Adrenal gland (tissue), 12 donors: ENCODE results near the gene A1BG. TPM values are rescaled to one million over a fixed set of nuclear protein-coding genes. Genes with fewer than 3 reads are reported as not detected.
A peak's percentile ranks its signal among the peaks of the same experiment; 100 is the strongest.

Experiments used
- DNase-seq, 7 donors: peaks; one replicate each; pipeline ENCODE4 v3.0.0-alpha.2; 2019 to 2020
- H3K27ac ChIP-seq, 5 donors: fragments of 200-600 bp; sonication (generic) in 4 of 5; 1 replicate in 3 of 5; 2 replicates in 2 of 5; pipeline versions ENCODE4 v1.5.1 to v1.8.0; 2016 to 2020; ENCODE audit warnings: mild to moderate bottlenecking in 1 of 5
- H3K27me3 ChIP-seq: fragments of 200-600 bp; 2 replicates; pipeline ENCODE4 v1.8.0; 2021
- H3K36me3 ChIP-seq, 2 donors: fragments of 200-600 bp; replicated peaks in 1 of 2; 1 replicate in 1 of 2; 2 replicates in 1 of 2; pipeline versions ENCODE4 v1.5.1 to v1.8.0; 2018 to 2022
- H3K4me1 ChIP-seq, 2 donors: fragments of 200-600 bp; replicated peaks in 1 of 2; 1 replicate in 1 of 2; 2 replicates in 1 of 2; pipeline versions ENCODE4 v1.5.1 to v1.8.0; 2018 to 2021
- H3K4me3 ChIP-seq, 4 donors: fragments of 200-600 bp; sonication (generic) in 3 of 4; one replicate each; pipeline ENCODE4 v1.5.1; 2016 to 2018
- H3K9me3 ChIP-seq, 3 donors: fragments of 200-600 bp; sonication (generic) in 1 of 3; replicated peaks in 1 of 3; 1 replicate in 2 of 3; 2 replicates in 1 of 3; pipeline versions ENCODE4 v1.5.1 to v1.8.0; 2016 to 2021
- POLR2A ChIP-seq, 2 donors: fragments of 450-650 bp; IDR thresholded peaks; one replicate each; pipeline ENCODE4 v1.6.1; 2017; ENCODE audit warnings: antibody characterized with exemption in 2 of 2, mild to moderate bottlenecking in 2 of 2, moderate library complexity in 1 of 2
- WGBS, 4 donors: extraction: QIAGEN DNeasy Blood & Tissue Kit in 2 of 4; methylation state at CpG; one replicate each; pipeline versions ENCODE4 v1.1.5 to v1.1.7; 2013 to 2017; 5-methylcytosine and 5-hydroxymethylcytosine counted together
- intact Hi-C, 2 donors: fragments of 100-400 bp; cut with DNase I; formaldehyde crosslinking; loops; one replicate each; pipeline versions ENCODE4 v1.14.1 to v1.15.0; 2022 to 2023
- microRNA-seq, 3 donors: library from miRNA; unstranded; fragments of <30 nt; microRNA quantifications; one replicate each; pipeline ENCODE4, GENCODE V29; 2017 to 2020
- polyA plus RNA-seq, 3 donors: library from polyadenylated mRNA; stranded (reverse); fragments of 200-250 nt in 2 of 3; fragments of 350-450 nt in 1 of 3; fragmentation: Illumina TruSeq in 1 of 3; extraction: RNeasy Lipid Tissue Mini Kit (QIAGEN cat#74804) in 1 of 3; gene quantifications; one replicate each; pipeline ENCODE4 v1.2.3, GENCODE V29; 2013 to 2014
- small RNA-seq, 2 donors: library from RNA; depleted of rRNA; stranded (forward); fragments of <200 nt; gene quantifications; one replicate each; pipeline ENCODE3, GENCODE V24; 2016
- total RNA-seq, 9 donors: library from RNA; depleted of rRNA in 4 of 9; stranded (reverse); fragments of >200 nt in 4 of 9; fragments of 120-200 nt in 1 of 9; fragmentation: NEBNext Ultra II Directional in 1 of 9; extraction: Animal tissue kit (Norgen Biotek cat#: 25700) in 1 of 9; gene quantifications; one replicate each; pipeline versions ENCODE4 v1.1.0 to v1.2.4, GENCODE V29; 2013 to 2023
- TF ChIP-seq, protein P1 (sequence below), 6 experiments: fragments of 450-650 bp in 4 of 6; fragments of 200-600 bp in 2 of 6; sonication (generic) in 1 of 6; IDR thresholded peaks; 1 replicate in 5 of 6; 2 replicates in 1 of 6; pipeline versions ENCODE4 v1.5.1 to v1.8.0; 2016 to 2021; ENCODE audit warnings: antibody characterized with exemption in 6 of 6, mild to moderate bottlenecking in 2 of 6, moderate library complexity in 1 of 6
- donor health status: healthy with polysubstance abuse.
- donor health status: Bipolar disorder and iron deficiency.
- donor health status: DM: yes; HTN: yes; CAD: no.
- donor health status: DM: no; HTN: no; CAD: no.
- donor health status: DM: no; HTN: no; CAD: no.
- donor health status: DM: yes; HTN: yes; CAD: no.

A1BG gene
- total and polyA plus RNA-seq, 12 donors = 0.39 to 41.3 (median 6.6) TPM; not detected in 1

DNA sequence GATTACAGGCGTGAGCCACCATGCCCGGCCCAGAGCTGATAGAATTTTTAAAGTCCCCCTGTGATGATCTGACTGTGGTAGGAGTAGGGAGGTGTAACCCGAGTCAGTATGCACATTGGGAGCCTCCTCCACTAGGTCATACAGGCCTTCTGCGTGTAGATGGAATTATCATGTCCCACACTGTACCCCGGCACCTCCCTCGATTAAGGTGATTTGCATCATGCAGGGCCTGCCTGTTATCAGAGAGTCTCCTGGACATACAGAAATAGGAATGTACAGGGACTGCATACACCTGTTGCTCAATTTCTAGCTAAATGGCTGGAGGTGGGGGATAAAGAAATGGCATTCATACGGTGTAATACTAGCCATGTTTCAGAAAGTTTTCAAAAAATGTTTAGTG, 49.0 kb downstream of the A1BG start:
- no peak for TF ChIP-seq POLR2A (IDR thresholded peaks at IDR 0.05)
- TF ChIP-seq, protein P1, sequence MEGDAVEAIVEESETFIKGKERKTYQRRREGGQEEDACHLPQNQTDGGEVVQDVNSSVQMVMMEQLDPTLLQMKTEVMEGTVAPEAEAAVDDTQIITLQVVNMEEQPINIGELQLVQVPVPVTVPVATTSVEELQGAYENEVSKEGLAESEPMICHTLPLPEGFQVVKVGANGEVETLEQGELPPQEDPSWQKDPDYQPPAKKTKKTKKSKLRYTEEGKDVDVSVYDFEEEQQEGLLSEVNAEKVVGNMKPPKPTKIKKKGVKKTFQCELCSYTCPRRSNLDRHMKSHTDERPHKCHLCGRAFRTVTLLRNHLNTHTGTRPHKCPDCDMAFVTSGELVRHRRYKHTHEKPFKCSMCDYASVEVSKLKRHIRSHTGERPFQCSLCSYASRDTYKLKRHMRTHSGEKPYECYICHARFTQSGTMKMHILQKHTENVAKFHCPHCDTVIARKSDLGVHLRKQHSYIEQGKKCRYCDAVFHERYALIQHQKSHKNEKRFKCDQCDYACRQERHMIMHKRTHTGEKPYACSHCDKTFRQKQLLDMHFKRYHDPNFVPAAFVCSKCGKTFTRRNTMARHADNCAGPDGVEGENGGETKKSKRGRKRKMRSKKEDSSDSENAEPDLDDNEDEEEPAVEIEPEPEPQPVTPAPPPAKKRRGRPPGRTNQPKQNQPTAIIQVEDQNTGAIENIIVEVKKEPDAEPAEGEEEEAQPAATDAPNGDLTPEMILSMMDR (IDR thresholded peaks at IDR 0.05) = no peak
- H3K9me3 ChIP-seq = no peaks in the 10 kb centered on the region
- H3K36me3 ChIP-seq = peaks cover 0 to 17% of the 10 kb centered on the region in 2 donors
- no peaks in the 10 kb centered on the region for H3K27me3 ChIP-seq
- peak overlapping the region in 3 of 5 donors; percentile 82 to 98 (median 92) for H3K27ac ChIP-seq
- intact Hi-C loops = no loop called here
- H3K4me3 ChIP-seq = peak overlapping the region in 1 of 4 donors; percentile 83
- 86 to 88% (median 87%) methylated on average over 7 of the region's 7 CpGs for WGBS, 4 donors
- peaks cover 4 to 13% of the 10 kb centered on the region in 2 donors for H3K4me1 ChIP-seq
- DNase-seq = no peak

DNA sequence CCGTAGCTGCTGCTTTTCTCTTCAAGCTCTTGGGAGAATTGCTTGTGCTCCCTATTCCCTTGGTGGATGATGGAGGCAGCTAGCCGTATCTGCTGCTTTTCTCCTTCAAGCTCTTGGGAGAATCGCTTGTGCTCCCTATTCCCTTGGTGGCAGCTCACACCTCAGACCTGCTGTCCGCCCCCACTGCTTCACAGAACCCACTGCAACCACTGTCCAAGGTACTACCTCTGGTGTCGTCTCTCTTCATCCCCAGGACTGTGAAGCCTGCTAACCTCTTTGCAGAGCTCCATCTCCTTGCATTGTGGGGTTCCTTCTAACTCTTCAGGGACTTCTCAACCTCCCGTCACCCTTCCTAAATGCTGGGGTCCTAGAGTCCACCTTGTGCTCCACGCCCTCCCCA, 52.7 kb downstream of the A1BG start:
- intact Hi-C loops = no loop called here
- Histone ChIP-seq H3K9me3 (peaks cover 0 to 3% (median 0%) of the 10 kb centered on the region in 3 donors), H3K4me3 (no peak overlapping the region), H3K36me3 (peaks cover 0 to 5% of the 10 kb centered on the region in 2 donors), H3K4me1 (no peaks in the 10 kb centered on the region), H3K27ac (no peak overlapping the region), H3K27me3 (no peaks in the 10 kb centered on the region)
- WGBS, 4 donors = 92 to 97% (median 94%) methylated on average over 6 to 7 of the region's 7 CpGs
- no peak for DNase-seq
- TF ChIP-seq POLR2A (IDR thresholded peaks at IDR 0.05) = no peak
- TF ChIP-seq, protein P1 (IDR thresholded peaks at IDR 0.05) = no peak

DNA sequence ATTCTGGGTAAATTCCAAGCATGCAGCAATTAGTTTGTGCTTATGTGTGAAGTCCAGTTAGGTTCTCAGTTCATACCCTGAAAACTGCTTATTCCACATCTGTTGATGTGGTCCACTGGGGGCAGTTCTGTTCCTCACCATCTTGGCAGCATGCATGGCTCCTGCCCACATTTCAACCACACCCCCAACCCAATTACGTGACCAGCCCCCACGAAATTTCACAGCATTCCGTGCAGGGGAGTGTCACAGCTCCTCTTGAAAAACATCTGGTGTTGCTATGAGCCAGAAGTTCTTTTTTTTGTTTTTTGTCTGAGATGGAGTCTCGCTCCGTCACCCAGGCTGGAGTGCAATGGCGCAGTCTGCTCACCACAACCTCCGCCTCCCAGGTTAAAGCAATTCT, 57.2 kb downstream of the A1BG start:
- 92 to 97% (median 94%) methylated on average over 7 of the region's 7 CpGs for WGBS, 4 donors
- H3K27me3 ChIP-seq = no peaks in the 10 kb centered on the region
- peaks cover 0 to 18% (median 0%) of the 10 kb centered on the region in 3 donors for H3K9me3 ChIP-seq
- no peak for DNase-seq
- no peaks in the 10 kb centered on the region for H3K4me1 ChIP-seq
- intact Hi-C loops = no loop called here
- H3K36me3 ChIP-seq = peaks cover 0 to 42% of the 10 kb centered on the region in 2 donors
- no peak overlapping the region for H3K4me3 ChIP-seq
- H3K27ac ChIP-seq = no peak overlapping the region
- TF ChIP-seq, protein P1 (IDR thresholded peaks at IDR 0.05) = no peak
- no peak for TF ChIP-seq POLR2A (IDR thresholded peaks at IDR 0.05)

Small RNAs within 50 kb of the gene (microRNA-seq; reads per million reads assigned to microRNA genes)
- gene MIR4754 = 0 to 0.57 (median 0.45) reads per million in 3 donors
- 0 to 0.28 (median 0) reads per million in 3 donors for gene MIR6806

Small RNAs within 50 kb of the gene (small RNA-seq; reads per million reads assigned to genes)
- gene MIR4754 = 0 to 0.24 reads per million in 2 donors
- gene MIR6806 = 0 to 0.08 reads per million in 2 donors
- 0.08 to 0.59 reads per million in 2 donors for gene RNA5SP473

Other genes with a start within 250 kb of the A1BG start
- gene ZNF329, start 202.7 kb downstream of the A1BG start, total RNA-seq = 10 to 100 TPM in 5 of 9 donors, 1 to 10 TPM in 4; 7.4 to 19.5 (median 10.5) TPM
- gene ZNF329, start 202.7 kb downstream of the A1BG start, polyA plus RNA-seq = 10 to 100 TPM in 1 of 3 donors, 1 to 10 TPM in 2; 2.7 to 13.4 (median 3.5) TPM
- gene ZNF274, start 170.4 kb downstream of the A1BG start, total RNA-seq = 10 to 100 TPM; 19.2 to 34.5 (median 23.0) TPM
- 10 to 100 TPM; 12.4 to 22.2 (median 14.4) TPM for gene ZNF274, start 170.4 kb downstream of the A1BG start, polyA plus RNA-seq
- gene ZNF544, start 124.6 kb downstream of the A1BG start, total RNA-seq = 100 to 1,000 TPM in 1 of 9 donors, 10 to 100 TPM in 8; 24.6 to 170 (median 31.4) TPM
- gene ZNF544, start 124.6 kb downstream of the A1BG start, polyA plus RNA-seq = 10 to 100 TPM; 10.8 to 26.5 (median 24.9) TPM
- gene ZNF8, start 74.5 kb downstream of the A1BG start, total RNA-seq = 1 to 10 TPM; 5.8 to 8.6 (median 6.7) TPM
- 1 to 10 TPM; 1.6 to 2.6 (median 2.4) TPM for gene ZNF8, start 74.5 kb downstream of the A1BG start, polyA plus RNA-seq
- gene ERVK3-1, start 48.1 kb downstream of the A1BG start, total RNA-seq = 10 to 100 TPM; 18.4 to 56.8 (median 31.4) TPM
- 10 to 100 TPM; 36.3 to 70.5 (median 48.4) TPM for gene ERVK3-1, start 48.1 kb downstream of the A1BG start, polyA plus RNA-seq
- gene ZSCAN22, start 26.5 kb downstream of the A1BG start, total RNA-seq = 1 to 10 TPM; 1.8 to 4.8 (median 3.3) TPM
- 1 to 10 TPM in 2 of 3 donors, under 1 TPM in 1; 0.98 to 3.1 (median 1.2) TPM for gene ZSCAN22, start 26.5 kb downstream of the A1BG start, polyA plus RNA-seq
- gene ZNF497, start 9.3 kb upstream of the A1BG start, total RNA-seq = 1 to 10 TPM in 8 of 9 donors, under 1 TPM in 1; 0.35 to 8.1 (median 1.5) TPM
- 1 to 10 TPM in 2 of 3 donors, under 1 TPM in 1; 0.20 to 2.2 (median 2.0) TPM for gene ZNF497, start 9.3 kb upstream of the A1BG start, polyA plus RNA-seq
- 10 to 100 TPM in 1 of 9 donors, 1 to 10 TPM in 8; 2.4 to 10.5 (median 4.3) TPM for gene ZNF837, start 27.5 kb upstream of the A1BG start, total RNA-seq
- 1 to 10 TPM in 2 of 3 donors, under 1 TPM in 1; 0.09 to 8.1 (median 6.1) TPM for gene ZNF837, start 27.5 kb upstream of the A1BG start, polyA plus RNA-seq
- 1,000 to 10,000 TPM in 7 of 9 donors, 100 to 1,000 TPM in 2; 839 to 1,999 (median 1,219) TPM for gene RPS5, start 33.8 kb upstream of the A1BG start, total RNA-seq
- 1,000 to 10,000 TPM in 1 of 3 donors, 100 to 1,000 TPM in 2; 555 to 1,093 (median 722) TPM for gene RPS5, start 33.8 kb upstream of the A1BG start, polyA plus RNA-seq
- not detected for gene RNF225, start 42.2 kb upstream of the A1BG start, total RNA-seq
- gene RNF225, start 42.2 kb upstream of the A1BG start, polyA plus RNA-seq = not detected
- 10 to 100 TPM; 11.7 to 37.5 (median 15.9) TPM for gene ZNF584, start 55.2 kb upstream of the A1BG start, total RNA-seq
- 10 to 100 TPM in 1 of 3 donors, 1 to 10 TPM in 2; 7.1 to 12.3 (median 9.7) TPM for gene ZNF584, start 55.2 kb upstream of the A1BG start, polyA plus RNA-seq
- gene ZNF132, start 86.7 kb upstream of the A1BG start, total RNA-seq = 10 to 100 TPM in 1 of 9 donors, 1 to 10 TPM in 8; 2.4 to 12.0 (median 4.9) TPM
- gene ZNF132, start 86.7 kb upstream of the A1BG start, polyA plus RNA-seq = 1 to 10 TPM; 1.3 to 3.2 (median 1.4) TPM
- 1 to 10 TPM; 3.1 to 8.7 (median 6.7) TPM for gene ZNF324B, start 98.1 kb upstream of the A1BG start, total RNA-seq
- 1 to 10 TPM; 1.4 to 3.6 (median 1.5) TPM for gene ZNF324B, start 98.1 kb upstream of the A1BG start, polyA plus RNA-seq
- gene ZNF324, start 113.6 kb upstream of the A1BG start, total RNA-seq = 10 to 100 TPM in 6 of 9 donors, 1 to 10 TPM in 3; 7.5 to 58.3 (median 15.4) TPM
- 1 to 10 TPM; 2.1 to 7.2 (median 3.5) TPM for gene ZNF324, start 113.6 kb upstream of the A1BG start, polyA plus RNA-seq
- gene ZNF446, start 122.9 kb upstream of the A1BG start, total RNA-seq = 10 to 100 TPM in 8 of 9 donors, 1 to 10 TPM in 1; 8.4 to 21.6 (median 14.5) TPM
- gene ZNF446, start 122.9 kb upstream of the A1BG start, polyA plus RNA-seq = 10 to 100 TPM in 2 of 3 donors, 1 to 10 TPM in 1; 2.7 to 30.8 (median 25.6) TPM
- 10 to 100 TPM in 3 of 9 donors, 1 to 10 TPM in 6; 3.8 to 17.1 (median 9.1) TPM for gene SLC27A5, start 158.5 kb upstream of the A1BG start, total RNA-seq
- gene SLC27A5, start 158.5 kb upstream of the A1BG start, polyA plus RNA-seq = 10 to 100 TPM in 2 of 3 donors, 1 to 10 TPM in 1; 5.9 to 18.3 (median 17.5) TPM
- 10 to 100 TPM in 8 of 9 donors, 1 to 10 TPM in 1; 2.6 to 20.4 (median 14.7) TPM for gene ZBTB45, start 166.3 kb upstream of the A1BG start, total RNA-seq
- 10 to 100 TPM in 1 of 3 donors, 1 to 10 TPM in 2; 1.7 to 12.6 (median 7.9) TPM for gene ZBTB45, start 166.3 kb upstream of the A1BG start, polyA plus RNA-seq
- 100 to 1,000 TPM; 161 to 279 (median 220) TPM for gene TRIM28, start 190.6 kb upstream of the A1BG start, total RNA-seq
- gene TRIM28, start 190.6 kb upstream of the A1BG start, polyA plus RNA-seq = 100 to 1,000 TPM; 245 to 302 (median 254) TPM
- gene CHMP2A, start 201.6 kb upstream of the A1BG start, total RNA-seq = 100 to 1,000 TPM; 146 to 246 (median 199) TPM
- 100 to 1,000 TPM; 273 to 560 (median 394) TPM for gene CHMP2A, start 201.6 kb upstream of the A1BG start, polyA plus RNA-seq
- gene UBE2M, start 205.1 kb upstream of the A1BG start, total RNA-seq = 100 to 1,000 TPM in 1 of 9 donors, 10 to 100 TPM in 8; 19.9 to 164 (median 77.2) TPM
- gene UBE2M, start 205.1 kb upstream of the A1BG start, polyA plus RNA-seq = 100 to 1,000 TPM in 1 of 3 donors, 10 to 100 TPM in 2; 51.1 to 193 (median 55.6) TPM
- gene MZF1, start 219.8 kb upstream of the A1BG start, total RNA-seq = 10 to 100 TPM; 13.8 to 77.0 (median 33.2) TPM
- 100 to 1,000 TPM in 2 of 3 donors, 1 to 10 TPM in 1; 8.7 to 152 (median 130) TPM for gene MZF1, start 219.8 kb upstream of the A1BG start, polyA plus RNA-seq